Posterior vena cava (tissue), 2 donors: Measurements from ENCODE around the gene SALL4. TPM values are rescaled to one million over a fixed set of nuclear protein-coding genes. Genes with fewer than 3 reads are reported as not detected.
"Not testable (repeated sequence)": the region's sequence is repeated elsewhere in the genome, so short reads cannot be mapped to it uniquely, and the experiment has no call there.

ENCODE experiments used
- DNase-seq: peaks from one replicate; pipeline ENCODE4 v3.0.0-alpha.2; 2020; ENCODE audit warnings: low spot score
- intact Hi-C, 2 donors: fragments of 100-400 bp; cut with DNase I; formaldehyde crosslinking; loops; one replicate each; pipeline versions ENCODE4 v1.14.1 to v1.14.2; 2022 to 2023
- total RNA-seq, 2 donors: library from RNA; stranded (reverse); fragmentation: NEBNext Ultra II Directional; extraction: Animal tissue kit (Norgen Biotek cat#: 25700); gene quantifications; one replicate each; pipeline ENCODE4 v1.2.1, GENCODE V29; 2021
- donor health status: DM: yes; HTN: yes; CAD: no.
- donor health status: DM: yes; HTN: yes; CAD: no.

SALL4 gene
- total RNA-seq, 2 donors from 2014 or later, result 0.19 TPM; not detected in 1

- intact Hi-C loops, result loop anchor here in 1 of 2 donors (10.0 kb wide), 1 partner anchor 54 kb away; no protein-coding TSS in a partner anchor
- DNase-seq, result no peak
These were observed 33.4 kb downstream of the SALL4 start for GRCh38 chr20:51768759-51769517.

DNA sequence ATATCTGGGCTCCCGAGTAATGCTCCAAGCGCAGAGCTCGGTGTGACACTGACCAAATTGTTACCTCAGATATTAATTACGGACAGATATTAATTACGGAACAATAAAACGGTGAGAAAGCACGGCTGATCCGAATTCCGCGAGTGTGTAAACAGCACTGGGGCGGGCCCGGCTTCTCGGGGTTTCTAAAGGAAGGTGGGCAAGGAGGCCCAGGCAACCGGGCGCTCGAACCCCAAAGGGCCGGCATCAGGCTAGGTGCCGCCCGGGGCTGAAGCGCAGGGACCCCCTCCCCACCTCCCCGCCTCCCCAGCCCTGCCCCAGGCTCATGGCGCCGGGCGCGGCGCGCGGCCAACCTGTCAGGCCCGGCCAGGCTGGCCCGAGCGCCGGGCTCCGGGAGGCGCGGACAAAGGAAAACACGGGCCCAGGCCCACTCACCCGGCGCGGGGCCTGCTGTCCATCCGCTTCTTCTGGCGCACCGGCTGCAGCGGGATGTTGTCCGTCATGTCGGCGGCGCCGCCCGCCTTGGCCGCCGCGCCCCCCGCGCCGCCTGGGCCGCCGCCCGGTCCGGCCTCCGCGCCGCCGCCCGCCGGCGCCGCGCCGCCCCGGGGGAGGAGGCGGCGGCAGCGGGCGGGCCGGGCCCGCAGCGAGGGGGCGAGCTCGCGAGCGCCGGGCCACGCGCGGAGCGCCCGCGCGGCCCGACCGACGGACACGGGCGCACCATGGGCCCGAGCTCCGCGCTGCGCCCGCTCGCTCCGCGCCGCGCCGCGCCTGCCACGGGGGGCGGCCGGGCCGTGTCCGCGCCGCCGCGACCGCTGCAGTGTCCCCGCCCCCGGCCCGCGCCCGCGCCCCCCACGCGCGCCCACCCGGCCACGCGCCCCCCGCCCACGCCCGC lies 34.2 kb downstream of the SALL4 start, which contains the start of gene ATP9A:
Gene ATP9A (minus strand): TSS at position 524 of the 892 bp plus-strand sequence. CDS start 21 bp downstream, at position 503.
- intact Hi-C loops, result loop anchor here in 1 of 2 donors (10.0 kb wide), 1 partner anchor 53 kb away; no protein-coding TSS in a partner anchor
- no peak for DNase-seq

DNA sequence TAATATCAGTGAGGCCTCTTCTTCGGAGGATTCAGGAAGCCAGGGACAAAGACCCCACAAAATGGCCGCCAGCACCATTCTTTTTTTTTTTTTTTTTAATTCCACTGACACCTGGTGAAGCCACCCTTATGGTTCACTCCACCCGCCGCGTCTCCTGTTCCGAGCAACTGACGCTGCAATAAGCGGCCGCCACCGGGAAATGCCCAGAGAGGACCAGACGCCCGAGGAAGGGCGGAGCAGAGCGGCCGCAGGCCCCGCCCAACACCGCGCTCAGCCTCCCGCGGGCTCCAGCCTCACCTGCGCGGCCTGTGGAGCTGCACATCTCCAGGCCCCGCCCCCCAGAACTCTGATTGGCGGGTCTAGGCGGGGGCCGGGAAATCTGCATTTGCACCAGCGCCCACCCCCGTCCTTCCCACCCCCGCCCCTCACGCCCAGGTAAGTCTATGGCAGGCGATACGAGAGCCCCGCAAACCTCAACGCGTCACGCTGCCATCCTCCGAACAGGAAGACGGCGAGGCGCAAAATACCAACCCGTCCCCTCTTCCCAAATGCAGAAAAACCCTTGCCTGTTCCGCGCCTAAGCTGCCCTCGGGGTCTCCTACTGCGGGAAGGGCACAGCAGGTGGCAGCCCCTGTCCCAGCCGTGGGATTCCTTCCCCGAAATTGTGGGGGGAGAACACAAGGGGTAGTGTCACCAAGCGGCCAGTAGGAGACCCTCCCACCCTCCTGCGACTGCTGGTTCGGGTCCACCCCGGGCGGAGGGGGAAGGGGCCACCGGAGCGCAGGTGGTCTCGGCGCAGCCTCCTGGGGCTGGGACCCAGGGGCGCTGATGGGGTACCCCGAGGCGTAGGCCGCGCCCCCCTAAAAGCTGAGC lies 35.1 kb downstream of the SALL4 start:
- intact Hi-C loops, result loop anchor here in 1 of 2 donors (10.0 kb wide), 1 partner anchor 52 kb away; no protein-coding TSS in a partner anchor
- peak; percentile 90 for DNase-seq

GRCh38 chr20:51765381-51765780 lies 36.9 kb downstream of the SALL4 start:
- not testable (repeated sequence) for DNase-seq
- intact Hi-C loops, result loop anchor here in 1 of 2 donors (10.0 kb wide), 1 partner anchor 51 kb away; no protein-coding TSS in a partner anchor

DNA sequence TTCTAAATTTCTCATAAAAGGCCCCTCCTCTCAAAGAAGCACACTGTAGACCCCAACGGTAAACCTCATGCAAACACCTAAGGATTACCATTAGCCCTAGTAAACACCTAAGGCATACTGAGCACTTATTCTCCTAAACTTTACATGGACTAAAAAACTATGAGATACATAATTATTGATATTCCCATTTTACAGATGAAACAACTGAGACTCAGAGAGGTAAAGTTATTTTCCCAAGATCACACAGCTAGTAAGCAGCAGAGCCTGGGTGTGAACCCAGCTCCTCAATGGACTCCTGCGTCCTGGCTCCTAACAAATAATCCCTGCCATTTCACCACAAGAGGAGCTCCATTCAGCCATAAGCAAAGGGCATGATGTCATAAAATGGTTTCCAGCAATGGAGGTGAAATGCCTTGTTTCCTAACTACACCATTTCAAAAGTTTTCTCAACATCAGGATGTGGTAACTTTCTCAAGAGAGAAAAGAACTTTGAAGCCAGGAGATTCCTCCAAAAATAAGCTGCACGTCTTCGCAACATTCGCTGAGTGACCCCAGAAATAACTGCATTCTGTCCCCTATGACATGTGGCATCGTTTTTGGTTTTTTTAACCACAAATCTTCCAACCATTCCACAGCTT lies 38.2 kb downstream of the SALL4 start:
- intact Hi-C loops, result loop anchor here in 1 of 2 donors (10.0 kb wide), 1 partner anchor 49 kb away; no protein-coding TSS in a partner anchor
- no peak for DNase-seq

- intact Hi-C loops, result loop anchor here in 1 of 2 donors (10.0 kb wide), 1 partner anchor 46 kb away; no protein-coding TSS in a partner anchor
- no peak for DNase-seq
These were observed 41.3 kb downstream of the SALL4 start for GRCh38 chr20:51760905-51761546.

DNA sequence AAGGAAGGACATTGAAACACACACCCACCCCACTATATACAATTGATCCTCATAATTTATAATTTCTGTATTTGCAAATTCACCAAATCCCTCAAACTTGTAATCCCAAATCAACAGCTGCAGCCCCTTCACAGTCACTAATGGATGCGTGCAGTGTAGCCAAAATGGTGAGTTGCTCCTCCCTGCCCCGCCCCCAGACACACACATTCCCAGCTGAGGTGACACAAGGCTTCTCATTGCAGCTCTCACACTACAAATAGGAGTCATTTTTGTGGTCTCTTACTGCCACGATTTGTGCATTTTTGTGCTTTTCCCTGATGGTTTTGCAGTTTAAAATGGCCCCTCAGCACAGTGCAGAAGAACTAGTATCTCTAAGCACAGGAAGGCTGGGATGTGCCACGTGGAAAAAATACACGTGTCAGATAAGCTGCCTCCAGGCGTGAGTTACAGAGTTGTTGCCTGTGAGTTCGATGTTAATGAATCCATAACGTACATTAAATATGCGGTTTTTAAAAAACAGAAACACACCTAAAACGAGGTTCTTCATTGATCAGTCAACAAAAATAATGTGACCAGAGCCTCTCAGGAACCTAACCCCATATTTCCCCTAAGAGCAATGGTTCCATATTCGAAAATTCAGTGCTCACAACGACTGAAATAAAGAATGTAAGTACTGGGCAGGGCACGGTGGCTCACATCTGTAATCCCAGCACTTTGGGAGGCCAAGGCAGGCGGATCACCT lies 42.4 kb downstream of the SALL4 start:
- intact Hi-C loops, result loop anchor here in 1 of 2 donors (10.0 kb wide), 1 partner anchor 45 kb away; no protein-coding TSS in a partner anchor
- no peak for DNase-seq

DNA sequence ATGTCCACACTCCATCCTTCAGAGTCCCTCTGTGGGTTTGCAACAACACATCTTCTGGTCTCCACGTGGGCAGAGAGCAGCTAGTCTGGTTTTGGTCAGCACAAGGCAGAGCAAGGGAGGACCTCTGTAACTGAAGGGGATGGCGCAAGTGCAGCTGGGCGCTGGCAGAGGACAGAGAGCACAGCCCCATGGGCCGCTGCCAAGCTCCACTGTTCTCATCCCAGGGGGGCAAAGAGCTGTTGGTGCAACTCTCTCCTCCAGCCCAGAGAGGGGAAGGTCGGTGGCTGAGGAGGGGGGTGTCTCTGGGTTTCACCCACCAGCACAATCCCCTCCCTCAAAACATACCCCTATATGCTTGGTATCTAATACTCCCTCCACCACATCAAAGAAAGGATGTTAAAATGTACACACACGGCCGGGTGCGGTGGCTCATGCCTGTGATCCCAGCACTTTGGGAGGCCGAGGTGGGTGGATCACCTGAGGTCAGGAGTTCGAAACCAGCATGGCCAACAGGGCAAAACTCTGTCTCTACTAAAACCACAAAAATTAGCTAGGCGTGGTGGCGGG lies 43.3 kb downstream of the SALL4 start:
- intact Hi-C loops, result no loop called here
- DNase-seq, result no peak

DNA sequence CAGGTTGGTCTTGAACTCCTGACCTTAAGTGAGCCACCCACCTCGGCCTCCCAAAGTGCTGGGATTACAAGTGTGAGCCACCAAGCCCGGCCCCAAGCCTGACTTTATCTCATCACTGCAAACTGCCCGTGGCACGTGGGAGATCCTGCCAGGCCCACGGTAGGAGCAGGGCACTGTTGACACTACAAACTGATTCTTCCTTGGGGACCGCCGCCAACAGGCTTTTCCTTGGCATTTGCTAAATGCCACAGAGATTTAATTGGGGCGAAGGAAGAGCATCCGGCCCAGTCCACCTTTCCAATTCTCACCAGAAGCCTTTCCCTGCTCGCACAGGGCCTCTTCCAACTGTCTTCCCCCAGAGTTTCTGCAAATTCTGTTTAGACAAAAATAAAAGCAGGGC lies 45.1 kb downstream of the SALL4 start:
- no peak for DNase-seq
- intact Hi-C loops, result no loop called here

DNA sequence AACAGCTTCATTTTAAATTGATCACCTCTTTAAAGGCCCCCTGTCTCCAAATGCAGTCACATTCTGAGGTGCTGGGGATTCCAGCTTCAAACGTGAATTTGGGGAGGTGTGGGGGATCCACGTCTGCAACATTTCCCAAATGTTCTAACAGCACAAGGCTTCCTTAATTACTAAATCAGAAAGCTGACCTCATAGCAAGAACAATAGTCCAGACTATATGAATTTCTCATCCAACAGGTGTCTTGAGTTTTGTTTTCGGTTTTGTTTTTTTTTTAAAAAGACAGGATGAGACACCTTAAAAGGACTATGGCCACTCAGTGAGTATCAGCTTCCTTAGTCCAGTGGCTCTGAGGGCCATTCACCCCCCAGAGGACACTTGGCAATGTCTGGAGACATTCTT lies 45.7 kb downstream of the SALL4 start:
- DNase-seq, result no peak
- intact Hi-C loops, result no loop called here

DNA sequence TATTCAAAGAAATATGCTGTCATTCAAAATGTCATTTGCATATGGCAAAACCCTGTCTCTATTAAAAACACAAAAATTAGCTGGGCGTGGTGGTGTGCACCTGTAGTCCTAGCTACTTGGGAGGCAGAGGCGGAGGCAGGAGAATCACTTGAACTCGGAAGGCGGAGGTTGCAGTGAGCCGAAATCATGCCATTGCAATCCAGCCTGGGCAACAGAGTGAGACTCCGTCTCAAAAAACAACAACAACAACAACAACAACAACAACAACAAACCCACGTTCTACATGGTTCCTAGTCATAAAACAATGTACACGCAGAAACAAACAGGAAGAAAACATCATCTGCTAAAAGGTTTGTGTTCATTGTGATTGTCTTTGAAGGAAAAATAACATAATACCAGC lies 49.1 kb downstream of the SALL4 start:
- DNase-seq, intact Hi-C loops: not testable (repeated sequence)

- DNase-seq, result no peak
- intact Hi-C loops, result no loop called here
These were observed 49.9 kb downstream of the SALL4 start for GRCh38 chr20:51752343-51752951.

GRCh38 chr20:51750770-51751388 lies 51.4 kb downstream of the SALL4 start:
- no peak for DNase-seq
- intact Hi-C loops, result no loop called here

DNA sequence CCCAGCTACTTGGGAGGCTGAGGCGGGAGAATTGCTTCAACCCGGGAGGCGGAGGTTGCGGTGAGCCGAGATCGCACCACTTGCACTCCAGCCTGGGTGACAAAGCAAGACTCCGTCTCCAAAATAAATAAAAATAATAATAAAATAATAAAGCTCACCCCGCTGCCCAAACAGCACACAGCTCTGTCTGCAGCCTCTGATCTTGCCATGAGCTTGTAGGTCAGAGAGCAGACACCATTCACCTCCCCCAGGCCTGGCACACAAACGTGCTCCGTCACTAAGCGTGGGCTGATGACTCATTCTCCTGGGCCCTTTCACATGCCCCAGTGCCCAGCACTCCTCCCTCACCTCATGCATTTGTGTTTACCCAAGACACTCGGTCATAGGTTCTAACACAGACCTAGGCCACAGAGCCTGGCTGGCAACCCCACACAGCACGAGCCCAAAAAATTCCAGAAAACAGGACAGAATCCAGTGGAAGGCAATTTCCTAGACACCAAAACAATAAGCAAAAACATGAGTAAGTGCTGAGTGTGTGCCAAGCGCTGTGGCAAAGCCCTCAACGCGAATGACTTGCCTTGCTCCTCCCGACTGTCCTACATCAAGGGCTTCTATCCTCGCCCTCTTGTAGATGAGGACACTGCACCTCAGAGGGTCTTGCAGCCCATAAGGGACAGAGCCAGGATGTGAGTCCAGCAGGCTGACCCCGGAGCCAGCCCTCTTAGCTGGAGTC lies 52.1 kb downstream of the SALL4 start:
- peak; percentile 89 for DNase-seq
- intact Hi-C loops, result no loop called here

DNA sequence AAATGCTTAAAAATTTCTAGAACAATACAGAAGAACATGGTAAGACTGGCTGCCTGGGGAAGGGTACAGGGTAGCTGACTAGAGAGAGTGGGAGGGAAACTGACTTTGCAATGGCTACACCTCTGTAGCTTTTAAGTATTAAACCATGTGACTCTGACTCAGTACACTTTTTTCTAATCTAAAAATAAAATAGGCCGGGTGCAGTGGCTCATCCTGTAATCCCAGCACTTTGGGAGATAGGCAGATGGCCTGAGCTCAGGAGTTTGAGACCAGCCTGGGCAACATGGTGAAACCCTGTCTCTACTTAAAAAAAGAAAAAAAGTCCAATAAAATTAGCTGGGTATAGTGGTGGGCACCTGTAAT lies 52.7 kb downstream of the SALL4 start:
- intact Hi-C loops, result no loop called here
- no peak for DNase-seq
